Natural killer cell treated with Interleukin-12 subunit alpha and Interleukin-12 subunit beta and Interleukin-15 and Interleukin-18, amount 100 ng/mL, for 72 hours (primary cell): Measurements from ENCODE around the gene KLHL29. TPM values are rescaled to one million over a fixed set of nuclear protein-coding genes. Genes with fewer than 3 reads are reported as not detected.

ENCODE experiments used
- ATAC-seq, 2 donors: fragments of 150-1000 bp; cut with Tn5 transposase in 1 of 2; sonication (Bioruptor Pico), chemical (Tn5 transposase) in 1 of 2; 2 replicates each; pipeline ENCODE4 v1.10.0; 2021
- DNase-seq: peaks from one replicate; pipeline ENCODE4 v3.0.0; 2022; ENCODE audit warnings: low spot score
- H3K27ac Mint-ChIP-seq, 2 donors: 1 replicate in 1 of 2; 2 replicates in 1 of 2; pipeline ENCODE4 v1.8.0; 2022; ENCODE audit warnings: mixed read lengths in 2 of 2, mild to moderate bottlenecking in 1 of 2, moderate library complexity in 1 of 2
- H3K27me3 Mint-ChIP-seq, 2 donors: 1 replicate in 1 of 2; 2 replicates in 1 of 2; pipeline ENCODE4 v1.8.0; 2022; ENCODE audit warnings: mixed read lengths in 2 of 2
- H3K36me3 Mint-ChIP-seq: one replicate; pipeline ENCODE4 v1.8.0; 2022; ENCODE audit warnings: mixed read lengths
- H3K4me1 Mint-ChIP-seq, 2 donors: 1 replicate in 1 of 2; 2 replicates in 1 of 2; pipeline ENCODE4 v1.8.0; 2022; ENCODE audit warnings: low read depth in 2 of 2, mixed read lengths in 2 of 2, mild to moderate bottlenecking in 1 of 2
- H3K4me3 Mint-ChIP-seq: one replicate; pipeline ENCODE4 v1.8.0; 2022; ENCODE audit warnings: mixed read lengths
- H3K9me3 Mint-ChIP-seq: 2 replicates; pipeline ENCODE4 v1.8.0; 2022; ENCODE audit warnings: mixed read lengths
- total RNA-seq, 2 donors: library from RNA; stranded (reverse); gene quantifications; one replicate each; pipeline ENCODE4 v1.2.3, GENCODE V29; 2022

KLHL29 gene
- total RNA-seq, 2 donors from 2014 or later, result 0.11 to 0.12 TPM

DNA sequence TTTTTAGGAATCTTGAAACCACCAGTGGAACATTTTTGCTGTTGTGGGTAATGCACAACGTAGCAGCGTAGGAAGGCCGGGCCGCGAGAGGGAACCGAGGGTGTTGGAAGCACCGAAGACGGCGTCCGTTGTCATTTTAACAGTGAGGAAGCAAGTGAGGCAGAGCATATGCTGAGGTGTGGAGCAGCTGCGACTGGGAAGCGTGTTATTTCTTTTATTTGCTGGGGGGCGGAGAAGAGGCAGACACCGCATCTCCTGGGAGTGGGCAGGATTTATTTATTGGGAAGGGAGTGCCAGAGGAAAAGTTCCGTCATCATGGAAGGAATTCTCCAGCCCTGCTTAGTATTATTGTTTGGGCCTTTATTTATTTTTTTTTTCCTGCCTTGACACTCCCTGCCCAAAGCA, 232.8 kb downstream of the KLHL29 start:
- Mint-ChIP-seq H3K27ac (no peak overlapping the region), H3K4me3 (no peak overlapping the region), H3K27me3 (peaks cover 4 to 8% of the 10 kb centered on the region in 2 donors), H3K36me3 (no peaks in the 10 kb centered on the region), H3K9me3 (no peaks in the 10 kb centered on the region), H3K4me1 (peaks cover 7% of the 10 kb centered on the region in 2 donors)
- no peak for ATAC-seq
- DNase-seq, result peak; percentile 42

DNA sequence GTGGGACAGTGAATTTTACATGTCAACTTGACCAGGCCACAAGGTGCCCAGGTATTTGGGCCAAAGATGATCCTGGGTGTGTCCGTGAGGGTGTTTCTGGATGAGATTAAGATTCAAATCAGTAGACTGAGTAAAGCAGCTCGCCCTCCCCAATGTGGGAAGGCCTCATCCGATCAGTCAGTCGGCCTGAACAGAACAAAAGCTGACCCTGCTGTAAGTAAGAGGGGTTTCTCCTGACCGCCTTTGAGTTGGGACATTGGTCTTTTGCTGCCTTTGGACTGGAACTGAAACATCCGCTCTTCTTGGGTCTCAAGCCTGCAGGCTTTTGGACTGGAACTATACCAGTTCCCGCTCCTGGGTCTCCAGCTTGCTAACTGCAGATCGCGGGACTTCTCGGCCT, 233.3 kb downstream of the KLHL29 start:
- peaks cover under 1% of the 10 kb centered on the region for H3K9me3 Mint-ChIP-seq

DNA sequence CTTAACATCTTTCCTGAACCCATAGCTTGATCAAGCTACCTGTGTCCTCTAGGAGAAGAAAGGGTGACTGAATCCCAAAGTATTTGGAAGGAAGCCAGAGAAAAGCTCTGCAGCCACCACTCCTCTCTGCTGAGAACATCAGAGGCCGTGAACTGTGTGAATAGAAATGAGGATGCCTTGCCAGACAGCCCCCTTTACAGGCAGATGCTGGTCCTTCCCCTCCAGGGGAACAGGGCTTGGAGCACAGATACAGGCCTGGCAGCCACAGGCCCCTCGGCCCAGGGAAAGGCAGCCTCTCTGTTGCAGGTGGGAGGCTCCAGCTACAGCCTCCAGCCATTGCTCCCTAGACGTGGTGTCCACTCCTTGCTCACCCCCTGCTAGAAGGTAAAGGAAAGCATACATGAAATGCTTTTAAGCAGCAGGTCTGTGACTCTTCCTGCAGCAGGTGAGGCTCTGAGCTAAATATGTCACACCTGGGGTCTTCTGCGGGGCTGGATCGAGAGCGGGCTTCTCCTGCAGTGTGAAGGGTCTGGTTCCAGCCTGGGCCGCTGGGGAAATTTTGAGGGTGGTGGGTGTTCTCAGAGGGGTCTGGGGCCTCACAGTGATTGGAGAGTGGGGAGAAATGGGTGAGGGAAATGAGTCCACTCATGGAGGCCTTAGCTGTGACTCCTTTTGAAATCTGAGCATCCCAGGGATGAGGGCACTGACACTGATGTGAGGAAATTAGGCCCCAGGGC, 234.0 kb downstream of the KLHL29 start:
- Mint-ChIP-seq H3K4me3 (no peak overlapping the region), H3K4me1 (peaks cover 7% of the 10 kb centered on the region in 2 donors), H3K27me3 (peaks cover 0 to 9% of the 10 kb centered on the region in 2 donors), H3K9me3 (peaks cover 6% of the 10 kb centered on the region), H3K36me3 (no peaks in the 10 kb centered on the region), H3K27ac (no peak overlapping the region)
- peak; percentile 50 for DNase-seq
- ATAC-seq, result no peak

More for the DNA sequence above, 233.3 kb downstream of the KLHL29 start:
- DNase-seq, result no peak
- H3K27me3 Mint-ChIP-seq, result peaks cover 0 to 7% of the 10 kb centered on the region in 2 donors
- H3K4me1 Mint-ChIP-seq, result peaks cover 7% of the 10 kb centered on the region in 2 donors
- H3K27ac Mint-ChIP-seq, result no peak overlapping the region
- no peaks in the 10 kb centered on the region for H3K36me3 Mint-ChIP-seq
- ATAC-seq, result no peak
- H3K4me3 Mint-ChIP-seq, result no peak overlapping the region

DNA sequence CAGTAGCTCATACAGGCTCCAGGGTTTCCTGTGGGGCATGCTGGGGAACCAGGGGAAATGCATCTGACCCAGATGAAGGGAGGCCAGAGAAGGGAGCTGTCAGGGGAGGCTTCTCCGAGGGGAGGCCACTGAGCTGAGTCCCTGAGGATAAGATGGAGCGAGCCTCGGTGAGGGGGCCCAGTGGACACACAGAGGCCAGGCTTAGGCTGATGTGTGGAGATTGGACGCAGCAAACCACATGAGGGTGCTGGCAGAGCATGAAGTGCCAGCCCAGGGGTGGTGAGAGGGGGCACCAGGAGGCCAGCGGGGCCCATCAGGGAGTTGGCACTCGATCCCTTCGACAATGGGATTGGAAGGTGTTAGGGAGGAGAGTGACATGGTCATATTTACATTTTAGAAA, 235.0 kb downstream of the KLHL29 start:
- Mint-ChIP-seq H3K9me3 (peaks cover 9% of the 10 kb centered on the region), H3K36me3 (no peaks in the 10 kb centered on the region), H3K4me1 (no peaks in the 10 kb centered on the region), H3K4me3 (no peak overlapping the region), H3K27me3 (peaks cover 0 to 4% of the 10 kb centered on the region in 2 donors), H3K27ac (no peak overlapping the region)
- ATAC-seq (no peak), DNase-seq (peak; percentile 51)

DNA sequence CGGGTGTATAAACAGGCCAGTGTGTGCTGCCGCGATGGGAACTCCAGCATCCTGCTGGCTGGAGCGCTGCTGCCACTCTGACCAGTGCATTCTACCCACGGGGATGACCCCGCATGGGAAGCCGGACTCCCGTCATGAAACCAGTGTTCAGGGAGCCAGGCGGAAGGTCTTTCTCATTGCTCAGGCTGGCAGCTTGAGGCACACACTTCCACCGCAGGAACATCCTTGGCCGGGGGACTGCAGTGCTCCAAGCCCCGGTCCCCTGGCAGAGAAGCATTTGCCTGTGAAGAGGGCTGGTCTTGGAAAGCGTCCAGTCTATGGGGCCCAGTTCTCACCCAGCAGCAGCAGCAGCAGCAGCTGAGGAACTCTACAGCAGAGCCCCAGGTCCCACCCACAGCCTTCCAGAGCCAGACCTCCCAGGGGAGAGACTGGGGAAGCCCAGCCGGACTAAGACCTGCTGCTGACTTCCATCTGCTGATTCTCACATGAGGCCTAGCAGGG, 235.9 kb downstream of the KLHL29 start:
- Mint-ChIP-seq H3K27me3 (peaks cover 0 to 4% of the 10 kb centered on the region in 2 donors), H3K4me1 (no peaks in the 10 kb centered on the region), H3K36me3 (no peaks in the 10 kb centered on the region), H3K9me3 (peaks cover 9% of the 10 kb centered on the region), H3K27ac (no peak overlapping the region), H3K4me3 (no peak overlapping the region)
- ATAC-seq, result no peak
- DNase-seq, result peak; percentile 44

DNA sequence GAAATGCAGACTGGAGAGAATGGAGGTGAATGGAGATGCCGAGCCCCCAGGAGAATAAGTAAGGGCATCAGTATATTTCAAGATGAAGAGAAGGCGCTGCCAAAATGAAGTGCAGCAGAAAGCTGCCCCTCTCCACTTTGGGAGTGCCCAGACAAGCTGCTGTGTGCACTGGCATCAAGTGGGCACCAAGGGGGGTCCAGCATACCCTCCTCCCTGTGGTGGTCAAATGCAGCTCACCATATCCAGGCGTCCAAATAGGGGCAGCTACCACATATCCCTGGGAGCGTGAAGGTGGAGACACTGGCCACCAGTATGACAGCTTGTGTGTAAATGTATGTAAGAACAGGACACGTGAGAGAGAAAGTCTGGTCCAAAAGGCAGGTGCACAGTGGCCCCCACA, 236.6 kb downstream of the KLHL29 start:
- H3K4me1 Mint-ChIP-seq, result no peaks in the 10 kb centered on the region

DNA sequence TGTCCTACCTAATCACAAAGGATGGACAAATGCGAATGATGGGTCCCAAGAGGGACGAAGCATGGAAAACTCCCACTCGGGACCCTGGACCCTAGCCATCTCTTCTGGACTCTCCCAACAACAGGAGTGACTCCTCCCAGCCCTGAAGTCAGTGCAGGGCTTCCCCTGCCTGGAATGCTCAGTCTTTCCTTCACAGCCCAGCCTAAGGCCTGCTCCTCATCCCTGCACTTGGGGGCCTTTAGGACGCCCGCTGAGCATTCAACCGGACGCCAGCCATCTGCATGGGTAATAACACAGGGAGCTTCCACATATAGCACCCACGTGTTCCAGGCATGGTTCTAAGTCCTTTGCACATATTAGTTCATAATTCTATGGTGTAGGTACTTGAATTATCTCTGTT, 237.5 kb downstream of the KLHL29 start:
- DNase-seq (peak; percentile 53), ATAC-seq (no peak)
- Mint-ChIP-seq H3K9me3 (peaks cover 9% of the 10 kb centered on the region), H3K4me3 (no peak overlapping the region), H3K4me1 (no peaks in the 10 kb centered on the region), H3K27me3 (peaks cover 0 to 4% of the 10 kb centered on the region in 2 donors), H3K27ac (no peak overlapping the region), H3K36me3 (no peaks in the 10 kb centered on the region)

More for the DNA sequence above, 236.6 kb downstream of the KLHL29 start:
- no peak overlapping the region for H3K4me3 Mint-ChIP-seq
- ATAC-seq, result no peak
- H3K27ac Mint-ChIP-seq, result no peak overlapping the region
- peak; percentile 26 for DNase-seq
- H3K36me3 Mint-ChIP-seq, result no peaks in the 10 kb centered on the region
- peaks cover 9% of the 10 kb centered on the region for H3K9me3 Mint-ChIP-seq
- H3K27me3 Mint-ChIP-seq, result peaks cover 0 to 4% of the 10 kb centered on the region in 2 donors

DNA sequence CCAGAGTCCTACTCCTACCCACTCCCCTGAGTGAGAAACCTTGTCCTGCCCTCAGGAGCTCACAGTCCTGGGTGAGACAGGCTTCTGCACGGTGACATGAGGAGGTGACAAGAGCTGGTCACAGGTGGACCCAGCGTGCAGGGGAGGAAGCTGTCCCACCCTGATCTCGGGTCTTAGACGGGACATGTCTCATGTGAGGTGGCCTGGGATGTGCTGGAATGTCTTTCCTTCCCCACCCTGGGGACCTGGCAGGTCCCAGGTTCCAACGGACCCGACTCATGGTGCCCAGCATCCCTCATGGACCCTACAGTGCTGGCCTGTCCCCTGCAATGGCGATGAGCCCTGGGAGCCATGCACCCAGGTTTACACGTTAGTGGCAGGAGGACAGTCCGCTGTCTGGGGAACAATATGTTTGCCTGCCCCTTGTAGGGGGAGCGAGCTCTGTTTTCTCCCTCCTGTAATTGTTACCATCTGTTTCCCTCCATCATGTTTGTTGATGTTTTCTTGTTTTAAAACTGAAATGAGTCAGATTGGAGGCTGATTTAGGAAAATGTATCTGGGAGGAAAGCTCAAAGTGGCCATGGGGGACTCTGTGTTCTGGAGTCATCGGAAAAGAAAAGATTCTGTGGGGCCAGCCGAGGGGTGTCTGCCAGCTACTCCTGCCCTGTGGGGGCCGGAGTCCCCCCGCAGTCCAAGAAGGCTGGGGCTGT, 238.1 kb downstream of the KLHL29 start:
- H3K36me3 Mint-ChIP-seq, result no peaks in the 10 kb centered on the region
- no peak overlapping the region for H3K27ac Mint-ChIP-seq
- peaks cover 0 to 4% of the 10 kb centered on the region in 2 donors for H3K27me3 Mint-ChIP-seq
- DNase-seq (peak; percentile 49), ATAC-seq (no peak)
- peaks cover 9% of the 10 kb centered on the region for H3K9me3 Mint-ChIP-seq
- no peaks in the 10 kb centered on the region for H3K4me1 Mint-ChIP-seq
- no peak overlapping the region for H3K4me3 Mint-ChIP-seq

DNA sequence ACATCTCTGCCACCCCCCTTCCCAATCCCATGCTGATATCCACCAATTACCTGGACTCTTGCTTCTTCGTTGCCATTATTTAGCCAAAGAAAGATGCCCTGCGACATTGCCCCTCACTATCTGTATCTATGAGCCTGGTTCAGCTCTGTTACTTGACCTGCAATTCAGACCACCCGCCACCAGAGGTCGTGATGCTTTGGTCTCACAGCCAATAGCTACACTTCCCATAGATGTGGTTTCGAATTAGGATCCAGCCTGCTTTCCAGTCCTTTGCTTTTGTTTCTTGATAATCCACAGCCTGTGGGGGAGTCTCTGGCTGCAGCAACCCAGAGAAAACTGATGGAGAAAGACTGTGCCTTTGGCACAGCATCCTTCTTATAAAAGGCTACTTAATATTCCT, 239.4 kb downstream of the KLHL29 start:
- Mint-ChIP-seq H3K4me1 (no peaks in the 10 kb centered on the region), H3K4me3 (no peak overlapping the region), H3K27me3 (peaks cover 0 to 4% of the 10 kb centered on the region in 2 donors), H3K36me3 (no peaks in the 10 kb centered on the region), H3K9me3 (peaks cover 9% of the 10 kb centered on the region), H3K27ac (no peak overlapping the region)
- DNase-seq, result no peak
- no peak for ATAC-seq

DNA sequence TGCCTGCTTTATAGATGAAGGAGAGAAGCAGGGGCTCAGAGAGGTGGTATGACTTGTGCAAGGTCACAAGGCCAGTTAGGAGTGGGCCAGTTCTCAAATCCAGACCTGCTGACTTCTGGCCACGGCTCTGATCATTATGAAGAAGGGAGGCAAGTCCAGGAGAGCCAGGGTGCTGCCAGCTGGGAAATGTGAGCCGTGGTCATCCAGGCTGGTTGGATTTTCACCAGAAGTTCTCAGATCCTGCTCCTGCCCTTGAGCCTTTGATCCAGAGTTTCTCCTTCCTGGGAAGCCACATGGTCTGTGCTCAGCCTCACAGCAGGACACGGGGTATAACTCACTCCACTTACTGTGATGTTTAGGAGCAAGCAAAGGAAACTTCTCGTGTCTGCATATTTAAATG, 239.9 kb downstream of the KLHL29 start:
- Mint-ChIP-seq H3K27ac (no peak overlapping the region), H3K4me3 (no peak overlapping the region), H3K27me3 (peaks cover 0 to 4% of the 10 kb centered on the region in 2 donors), H3K9me3 (peaks cover 9% of the 10 kb centered on the region), H3K36me3 (no peaks in the 10 kb centered on the region), H3K4me1 (no peaks in the 10 kb centered on the region)
- DNase-seq (no peak), ATAC-seq (no peak)

DNA sequence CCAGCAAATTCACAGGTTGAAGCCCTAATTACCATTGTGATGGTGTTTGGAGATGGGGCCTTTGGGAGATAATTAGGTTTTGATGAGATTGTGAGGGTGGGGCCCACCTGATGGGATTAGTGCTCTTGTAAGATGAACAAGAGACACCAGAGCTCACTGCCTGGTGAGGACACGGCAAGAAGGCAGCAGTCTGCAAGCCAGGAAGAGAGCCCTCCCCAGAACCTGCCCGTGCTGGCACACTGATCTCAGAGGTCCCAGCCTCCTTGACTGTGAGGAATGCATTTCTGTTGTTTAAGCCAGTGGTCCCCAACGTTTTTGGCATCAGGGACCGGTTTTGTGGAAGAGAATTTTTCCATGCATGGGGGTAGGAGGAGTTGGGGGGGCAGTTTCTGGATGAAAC, 240.7 kb downstream of the KLHL29 start:
- no peak overlapping the region for H3K27ac Mint-ChIP-seq
- DNase-seq, result no peak

DNA sequence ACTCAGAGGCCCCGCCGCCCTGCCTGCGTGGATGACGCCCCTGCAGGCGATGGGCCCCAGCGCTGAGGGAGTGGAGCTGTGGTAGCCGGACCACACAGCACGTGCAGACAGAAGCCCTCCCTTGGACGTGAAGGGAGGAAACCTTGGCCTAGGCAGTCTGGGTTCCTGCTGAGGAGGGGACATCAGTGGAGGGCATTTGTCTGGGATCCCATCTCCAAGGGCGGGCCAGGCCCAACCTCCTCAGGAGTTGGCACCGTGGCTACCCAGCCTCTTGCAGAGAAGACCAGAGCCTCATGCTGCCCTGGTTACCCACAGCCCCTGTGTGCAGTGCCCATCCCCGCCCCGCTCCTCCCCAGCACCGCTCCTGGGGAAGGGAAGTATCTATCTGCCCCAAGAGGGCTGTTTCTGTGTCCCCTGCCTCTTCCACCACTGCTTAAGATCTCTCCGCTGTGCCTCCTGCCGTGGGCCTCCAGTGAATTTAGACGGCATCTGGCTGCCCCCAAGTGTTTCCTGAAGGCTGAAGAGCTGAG, 241.8 kb downstream of the KLHL29 start:
- Mint-ChIP-seq H3K27ac (no peak overlapping the region), H3K27me3 (peaks cover 0 to 4% of the 10 kb centered on the region in 2 donors), H3K36me3 (no peaks in the 10 kb centered on the region), H3K9me3 (peaks cover 9% of the 10 kb centered on the region), H3K4me3 (no peak overlapping the region), H3K4me1 (no peaks in the 10 kb centered on the region)
- ATAC-seq (no peak), DNase-seq (no peak)

More for the DNA sequence above, 240.7 kb downstream of the KLHL29 start:
- peaks cover 9% of the 10 kb centered on the region for H3K9me3 Mint-ChIP-seq
- peaks cover 0 to 4% of the 10 kb centered on the region in 2 donors for H3K27me3 Mint-ChIP-seq
- H3K36me3 Mint-ChIP-seq, result no peaks in the 10 kb centered on the region
- H3K4me3 Mint-ChIP-seq, result no peak overlapping the region
- H3K4me1 Mint-ChIP-seq, result no peaks in the 10 kb centered on the region
- ATAC-seq, result no peak

DNA sequence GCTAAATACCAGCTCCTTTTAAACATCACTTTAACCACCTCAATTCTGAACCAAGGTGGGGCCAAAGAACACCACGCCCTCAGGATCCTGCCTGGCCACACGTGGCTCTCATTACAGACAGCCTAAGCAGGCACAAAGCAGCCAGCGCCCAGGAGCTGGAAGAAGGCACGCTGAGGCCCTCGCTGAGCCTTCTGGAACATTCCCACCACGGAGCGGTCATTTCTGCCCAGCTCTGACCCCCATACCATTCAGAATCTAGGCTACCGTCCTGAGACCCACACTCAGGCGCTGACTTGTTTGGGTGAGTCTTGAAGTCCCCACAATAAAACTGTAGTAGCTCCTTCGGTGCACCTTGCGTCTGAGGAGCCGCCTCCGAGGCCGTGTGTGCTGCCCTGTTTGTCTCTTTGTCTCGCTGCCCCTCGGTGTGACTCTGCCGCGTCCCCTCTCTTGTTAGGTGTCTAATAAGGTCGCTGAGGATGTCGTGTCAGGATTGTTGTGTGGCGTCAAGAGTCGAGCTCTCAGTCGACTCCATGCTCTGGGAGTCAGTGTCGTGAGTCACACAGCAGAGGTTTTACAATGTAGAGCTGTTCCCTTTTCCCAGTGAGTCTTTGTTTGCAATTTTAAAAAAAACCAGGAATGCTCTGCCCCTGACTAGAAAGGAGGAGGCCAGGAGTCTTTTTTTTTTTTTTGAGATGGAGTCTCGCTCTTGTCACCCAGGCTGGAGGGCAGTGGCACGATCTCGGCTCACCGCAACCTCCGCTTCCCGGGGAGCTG, 242.4 kb downstream of the KLHL29 start:
- DNase-seq (no peak), ATAC-seq (no peak)
- H3K27me3 Mint-ChIP-seq, result peaks cover 0 to 4% of the 10 kb centered on the region in 2 donors
- peaks cover 9% of the 10 kb centered on the region for H3K9me3 Mint-ChIP-seq
- H3K4me1 Mint-ChIP-seq, result no peaks in the 10 kb centered on the region
- H3K36me3 Mint-ChIP-seq, result no peaks in the 10 kb centered on the region
- no peak overlapping the region for H3K4me3 Mint-ChIP-seq
- no peak overlapping the region for H3K27ac Mint-ChIP-seq
